Measurements from ENCODE around the gene AMBP.
A peak's percentile ranks its signal among the peaks of the same experiment; 100 is the strongest.

AMBP gene

DNA sequence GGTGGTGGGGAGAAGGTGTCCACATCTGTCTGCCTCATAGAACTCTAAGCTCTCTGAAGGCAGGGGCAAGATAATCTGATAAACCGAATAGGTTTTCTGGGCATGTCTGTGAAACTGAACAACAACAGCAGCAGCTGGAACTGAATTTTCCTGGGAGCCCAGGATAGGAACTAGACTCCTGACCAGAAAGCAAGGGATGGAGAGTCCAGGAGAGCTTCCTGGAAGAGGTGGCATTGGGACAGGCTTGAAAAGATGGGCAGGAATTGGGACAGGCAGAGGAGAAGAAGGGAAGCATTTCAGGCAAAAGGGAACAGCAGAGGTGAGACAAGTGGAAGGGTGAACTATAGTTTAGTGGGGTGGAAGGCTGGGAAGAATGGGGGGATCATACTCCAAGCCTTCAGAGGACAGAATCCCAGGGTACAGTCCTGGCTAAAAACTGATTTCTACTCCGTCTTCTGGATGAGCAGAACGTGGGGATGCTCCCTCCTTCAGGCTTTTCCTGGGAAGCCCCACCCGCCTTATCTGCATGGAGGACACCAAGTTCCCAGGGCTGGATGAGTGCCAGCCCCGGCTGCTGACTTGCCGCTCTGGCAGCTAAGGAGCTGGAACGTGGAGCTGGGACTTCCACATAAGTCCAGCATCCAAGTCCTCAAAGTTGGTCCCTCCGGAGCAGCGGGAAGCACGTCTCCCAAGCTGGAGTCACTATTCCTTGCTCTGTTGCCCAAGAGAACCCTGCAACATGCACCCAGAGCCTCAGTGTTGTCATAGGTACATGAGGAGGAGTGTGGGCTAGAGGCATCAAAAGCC, 34.9 kb upstream of the AMBP start:
- DNase-seq = no peak

GRCh38 chr9:114112325-114112724, 34.2 kb upstream of the AMBP start:
- no peak for DNase-seq

DNA sequence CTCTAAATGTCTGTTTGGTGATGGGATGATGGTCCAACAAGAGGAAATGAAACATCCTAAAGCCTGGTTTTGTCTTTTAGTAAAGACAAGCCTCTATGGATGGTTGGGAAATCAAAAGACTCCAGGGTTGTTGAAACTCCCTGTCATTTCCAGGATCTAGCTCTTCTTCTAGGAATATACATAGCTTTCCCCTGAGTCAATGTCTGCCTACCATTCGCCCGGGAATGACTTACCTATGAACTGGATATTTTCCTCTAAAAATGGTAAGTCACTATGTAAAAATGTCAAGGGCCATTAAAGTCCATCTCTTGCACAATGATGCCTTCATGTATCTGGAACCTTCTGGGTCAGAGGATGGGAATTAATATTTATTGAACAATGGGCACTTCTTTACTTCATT, 32.1 kb upstream of the AMBP start:
- no peak for DNase-seq

- DNase-seq = no peak
Observed at GRCh38 chr9:114109124-114109523, 31.0 kb upstream of the AMBP start.

- DNase-seq = peak; percentile 65 to 79
Observed at GRCh38 chr9:114108016-114108833, 30.1 kb upstream of the AMBP start.

DNA sequence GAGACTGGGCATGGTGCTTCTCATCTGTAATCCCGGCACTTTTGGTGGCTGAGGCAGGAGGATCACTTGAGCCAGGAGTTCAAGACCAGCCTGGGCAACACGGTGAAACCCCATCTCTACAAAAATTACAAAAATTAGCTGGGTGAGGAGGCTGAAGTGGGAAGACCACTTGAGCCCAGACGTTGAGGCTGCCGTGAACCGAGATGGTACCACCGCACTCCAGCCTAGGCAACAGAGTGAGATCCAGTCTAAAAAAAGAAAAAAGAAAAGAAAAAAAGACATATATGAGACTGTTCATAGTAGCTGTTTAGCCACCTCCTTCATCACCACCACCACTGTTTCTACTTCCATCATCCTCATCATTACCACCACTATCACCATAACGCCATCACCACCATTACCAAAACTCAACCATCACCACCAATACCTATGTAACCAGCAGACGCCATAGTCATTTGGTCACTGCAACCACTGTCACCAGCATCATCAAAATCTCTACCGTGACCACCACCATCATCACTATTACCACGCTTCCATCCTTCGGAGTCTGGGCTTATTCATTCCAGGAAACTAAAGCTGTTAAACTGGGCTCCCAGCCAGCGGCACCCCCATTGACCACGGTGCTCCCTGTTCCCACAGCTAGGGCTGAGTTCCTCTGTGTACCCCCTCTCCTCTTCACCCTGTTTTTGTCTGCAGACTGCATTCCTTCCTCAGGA, 29.3 kb upstream of the AMBP start:
- no peak for DNase-seq

- DNase-seq = no peak
Observed at GRCh38 chr9:114105236-114105635, 27.1 kb upstream of the AMBP start.

DNA sequence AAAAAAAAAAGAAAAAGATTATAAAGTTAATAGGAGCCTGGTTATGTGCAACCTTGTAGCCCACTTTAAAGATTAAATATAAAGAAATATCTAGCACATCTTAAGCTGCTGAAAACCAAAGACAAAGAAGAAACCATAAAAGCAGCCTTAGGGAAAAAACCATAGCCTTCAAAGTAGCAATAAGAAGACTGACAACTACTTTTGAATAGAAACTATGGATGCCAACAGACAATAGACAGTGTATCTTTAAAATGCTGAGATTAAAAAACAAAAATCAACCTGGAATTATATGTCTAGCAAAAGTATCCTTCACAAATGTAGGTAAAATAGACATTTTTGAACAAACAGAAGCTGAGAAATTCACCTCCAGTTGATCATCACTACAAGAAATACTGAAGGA, 24.4 kb upstream of the AMBP start:
- DNase-seq = no peak

GRCh38 chr9:114100536-114100935, 22.4 kb upstream of the AMBP start:
- DNase-seq = no peak

DNA sequence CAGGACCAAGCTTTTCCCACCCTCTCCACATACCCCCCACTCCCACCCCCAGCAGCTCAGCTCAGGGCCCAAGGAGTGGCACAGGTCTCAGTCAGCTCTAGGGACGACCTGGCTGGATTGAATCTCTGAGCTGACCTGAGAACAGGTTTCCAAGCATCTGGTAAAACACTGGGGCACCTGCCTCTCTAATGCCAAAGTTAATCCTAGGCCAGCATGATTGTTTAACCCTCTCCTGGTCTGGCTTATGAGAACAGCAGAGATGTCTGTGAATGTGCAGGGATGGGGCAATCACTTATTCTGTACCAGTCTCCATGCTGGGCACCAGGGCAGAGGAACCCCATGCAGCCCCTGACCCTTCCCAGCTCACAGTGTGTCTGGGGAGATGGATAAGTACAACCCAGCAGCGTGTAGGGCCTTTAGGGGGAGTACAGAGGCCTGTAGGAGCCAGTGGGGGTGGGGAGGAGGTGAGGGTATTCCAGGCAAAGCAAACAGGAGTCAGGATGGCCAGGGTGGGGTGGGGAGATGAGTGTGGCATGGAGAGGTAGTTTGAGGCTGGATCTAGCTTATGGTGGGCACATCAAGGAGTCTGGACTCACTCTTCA, 21.7 kb upstream of the AMBP start:
- DNase-seq = no peak

- no peak for DNase-seq
Observed at GRCh38 chr9:114098936-114099668, 21.0 kb upstream of the AMBP start, which contains the start of gene KIF12. KIF12 (minus strand) TSS chr9:114099292; CDS start chr9:114099276, 16 bp downstream.

GRCh38 chr9:114098021-114098935, 20.2 kb upstream of the AMBP start:
- no peak for DNase-seq

DNA sequence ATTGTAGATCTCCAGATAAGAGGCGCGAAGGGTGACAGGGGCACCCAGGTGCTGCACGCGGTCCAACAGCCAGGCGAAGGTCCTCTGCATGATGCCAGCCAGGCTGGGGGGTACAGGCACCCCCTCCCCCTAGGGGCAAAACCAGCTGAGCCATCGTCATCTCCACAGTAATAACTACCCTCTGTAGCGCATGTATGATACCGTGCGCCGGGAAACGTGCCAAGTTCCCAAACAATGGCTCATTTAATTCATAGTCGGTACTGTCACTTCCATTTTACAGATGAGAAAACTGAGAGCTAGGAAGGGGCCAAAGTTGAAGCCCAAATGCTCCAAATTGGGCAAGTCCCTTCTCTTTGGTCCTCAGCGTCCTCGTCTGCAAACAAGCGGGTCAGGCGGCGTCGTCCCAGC, 19.5 kb upstream of the AMBP start:
- no peak for DNase-seq

DNA sequence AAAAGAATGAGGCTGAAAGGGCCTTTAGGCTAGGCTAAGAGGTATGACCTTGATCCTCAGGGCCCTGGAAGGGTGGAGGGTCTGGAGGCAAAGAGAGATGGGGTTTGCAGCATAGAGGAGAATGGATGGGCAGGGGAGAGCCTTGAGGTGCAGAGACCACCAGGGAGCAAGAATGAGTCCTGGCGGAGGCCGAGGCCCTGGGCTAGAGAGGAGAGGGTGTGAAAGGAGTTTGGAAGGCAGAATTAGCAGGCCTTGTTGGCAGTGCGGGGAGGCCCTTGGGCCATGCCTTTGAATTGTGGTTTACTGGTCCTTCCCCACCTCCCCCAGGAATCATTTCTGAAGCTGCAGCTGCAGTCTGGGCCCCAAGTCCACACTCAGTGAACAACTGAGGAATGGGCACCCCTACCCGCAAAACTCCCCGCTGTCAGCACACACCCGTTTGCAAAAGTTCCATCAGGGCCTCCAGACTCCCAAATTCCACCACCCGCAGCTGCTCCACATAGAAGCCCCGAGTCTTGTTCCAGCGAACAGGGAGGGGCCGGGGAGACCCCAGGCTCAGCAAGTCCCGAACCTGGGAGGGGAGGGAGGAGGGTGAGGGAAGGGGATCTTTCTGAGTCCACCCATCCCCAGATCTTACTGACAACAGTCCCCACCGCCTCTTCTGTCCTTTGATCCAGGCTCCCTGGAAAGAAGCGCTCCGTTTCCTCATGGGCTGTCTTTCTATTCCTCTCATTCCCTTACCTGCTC, 18.9 kb upstream of the AMBP start:
- no peak for DNase-seq

GRCh38 chr9:114096041-114096511, 18.0 kb upstream of the AMBP start:
- DNase-seq = no peak

DNA sequence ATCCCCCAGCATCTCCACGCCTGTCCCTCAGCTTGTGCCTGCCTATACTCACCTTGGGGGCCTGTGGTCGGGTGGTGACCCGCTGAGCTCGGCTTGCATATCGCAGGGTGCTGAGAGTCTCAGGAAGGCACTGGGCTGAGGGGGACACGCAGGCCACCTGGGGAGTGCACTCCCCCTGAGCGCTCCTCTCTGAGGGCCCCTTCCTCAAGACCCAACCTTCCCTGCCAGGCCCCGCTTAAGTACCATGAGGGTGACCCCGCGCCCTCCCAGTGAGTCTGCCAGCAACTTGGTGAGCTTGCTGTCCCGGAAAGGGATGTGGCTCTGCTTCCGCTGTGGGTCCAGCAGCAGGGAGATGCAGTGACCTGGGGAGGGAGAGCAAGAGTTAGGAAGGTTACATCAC, 16.9 kb upstream of the AMBP start:
- DNase-seq = no peak

- no peak for DNase-seq
Observed at GRCh38 chr9:114093761-114094505, 15.8 kb upstream of the AMBP start.

GRCh38 chr9:114093031-114093471, 15.0 kb upstream of the AMBP start:
- DNase-seq = no peak

- no peak for DNase-seq
Observed at GRCh38 chr9:114092336-114092735, 14.2 kb upstream of the AMBP start.
